SH-SY5Y (cell line): Measurements from ENCODE around the gene BRINP3.

Source experiments
- GATA2 ChIP-seq: IDR thresholded peaks from 2 replicates; pipeline ENCODE4 v1.6.1; 2011; ENCODE audit warnings: mild to moderate bottlenecking, low read depth, low read length
- GATA3 ChIP-seq: IDR thresholded peaks from 2 replicates; pipeline ENCODE4 v1.6.1; 2011; ENCODE audit warnings: low read depth, mild to moderate bottlenecking, low read length, moderate library complexity

- TF ChIP-seq GATA3 (no peak), GATA2 (no peak)
Measured at GRCh38 chr1:190328361-190328760, 149.3 kb downstream of the BRINP3 start.
